Stimulated activated CD4-positive, alpha-beta T cell treated with anti-CD3 and anti-CD28 coated beads, Interleukin-15, amount 100 ng/mL, for 1 hour (primary cell): ENCODE data around the gene TUFM.
"Not testable (repeated sequence)": the region's sequence is repeated elsewhere in the genome, so short reads cannot be mapped to it uniquely, and the experiment has no call there.

ENCODE experiments used
- DNase-seq, 2 donors: peaks; one replicate each; pipeline ENCODE4 v3.0.0-alpha.2; 2020; ENCODE audit warnings: low read depth in 1 of 2, low spot score in 1 of 2

Gene TUFM

GRCh38 chr16:28839004-28839639, 7.0 kb downstream of the TUFM start:
- no peak for DNase-seq

DNA sequence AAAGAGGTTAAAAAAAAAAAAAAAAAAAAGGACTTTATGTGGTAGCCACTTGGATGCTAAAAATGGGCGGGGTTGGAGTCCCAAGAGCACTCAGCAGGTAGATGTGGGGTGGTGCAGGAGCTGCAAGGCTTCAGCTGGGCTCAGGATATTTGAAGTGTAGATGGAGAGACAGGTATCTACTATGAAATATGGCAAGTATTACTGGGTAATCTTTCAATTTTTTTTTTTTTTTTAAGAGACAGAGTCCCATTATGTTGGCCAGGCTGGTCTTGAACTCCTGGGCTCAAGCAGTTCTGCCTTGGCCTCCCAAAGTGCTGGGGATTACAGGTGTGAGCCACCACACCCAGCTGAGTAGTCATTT, 7.6 kb downstream of the TUFM start:
- no peak for DNase-seq

GRCh38 chr16:28837672-28838557, 8.2 kb downstream of the TUFM start:
- DNase-seq: no peak

DNA sequence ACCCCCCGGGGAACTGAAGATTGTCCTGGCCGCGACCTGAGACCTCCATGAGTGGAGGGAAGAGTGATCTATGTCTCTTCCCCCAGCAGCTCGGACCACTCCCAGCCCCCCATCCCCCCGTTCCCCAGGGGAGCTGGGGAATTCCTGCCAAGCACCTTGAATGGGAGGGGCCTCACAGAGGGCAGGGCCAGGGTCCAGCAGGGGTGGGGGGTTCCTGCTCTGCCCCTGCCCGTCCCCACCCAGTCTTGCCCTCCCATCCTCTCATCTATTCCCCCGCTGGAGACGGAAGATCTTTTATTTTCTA, 9.4 kb downstream of the TUFM start:
- no peak for DNase-seq

DNA sequence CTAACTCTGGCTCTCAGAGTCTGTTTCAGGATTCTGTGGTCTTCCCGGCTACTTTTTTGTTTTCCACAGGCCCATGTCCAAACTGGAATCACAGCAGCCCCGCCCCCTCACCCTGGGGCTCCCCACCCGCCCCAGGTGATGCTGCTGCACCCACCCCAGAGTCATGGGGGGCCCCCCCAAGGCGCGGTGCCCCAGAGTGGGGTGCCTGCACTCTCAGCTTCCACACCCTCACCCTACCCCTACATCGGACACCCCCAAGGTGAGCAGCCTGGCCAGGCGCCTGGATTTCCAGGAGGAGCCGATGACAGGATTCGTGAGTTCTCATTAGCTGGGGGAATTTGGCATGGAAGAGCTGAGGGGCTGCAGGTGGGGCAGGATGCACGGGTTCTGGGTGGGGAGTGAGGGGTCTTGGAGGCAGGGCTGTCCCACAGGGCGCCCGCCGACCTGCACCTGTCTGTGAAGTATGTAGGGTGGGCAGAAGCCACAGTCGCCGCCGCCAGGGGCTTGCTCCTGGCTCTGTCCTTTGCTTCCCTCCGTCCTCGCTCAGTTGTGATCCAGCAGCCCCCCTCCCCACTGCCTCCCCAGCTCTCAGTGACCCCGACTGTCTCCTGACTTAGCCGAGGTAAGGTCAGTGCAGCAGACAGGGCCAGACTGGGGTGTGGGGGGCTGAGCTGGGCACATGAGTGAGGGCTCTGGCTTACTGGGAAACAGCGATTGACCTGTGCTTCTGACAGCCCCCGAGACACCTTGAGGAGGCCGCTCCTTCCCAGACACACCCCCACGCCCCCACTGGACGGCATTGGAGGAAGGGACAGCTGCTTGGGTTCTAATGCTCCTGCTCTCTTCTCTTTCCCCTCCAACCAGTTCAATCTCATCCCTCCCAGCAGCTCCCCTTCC, 10.0 kb downstream of the TUFM start:
- no peak for DNase-seq

- no peak for DNase-seq
These were observed 11.0 kb downstream of the TUFM start for GRCh38 chr16:28834873-28835863.

DNA sequence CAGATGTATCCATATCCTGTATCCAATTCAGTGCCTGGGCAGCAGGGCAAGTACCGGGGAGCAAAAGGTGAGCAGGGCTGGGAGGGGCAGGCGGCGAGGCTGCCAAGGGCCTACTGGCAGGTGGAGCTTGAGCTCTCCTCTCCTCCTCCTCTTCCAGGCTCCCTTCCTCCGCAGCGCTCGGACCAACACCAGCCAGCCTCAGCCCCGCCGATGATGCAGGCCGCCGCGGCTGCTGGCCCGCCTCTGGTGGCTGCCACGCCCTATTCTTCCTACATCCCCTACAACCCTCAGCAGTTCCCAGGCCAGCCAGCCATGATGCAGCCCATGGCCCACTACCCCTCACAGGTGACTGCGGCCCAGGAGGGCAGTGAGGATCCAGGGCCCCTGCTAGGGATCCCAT, 11.8 kb downstream of the TUFM start:
- no peak for DNase-seq

DNA sequence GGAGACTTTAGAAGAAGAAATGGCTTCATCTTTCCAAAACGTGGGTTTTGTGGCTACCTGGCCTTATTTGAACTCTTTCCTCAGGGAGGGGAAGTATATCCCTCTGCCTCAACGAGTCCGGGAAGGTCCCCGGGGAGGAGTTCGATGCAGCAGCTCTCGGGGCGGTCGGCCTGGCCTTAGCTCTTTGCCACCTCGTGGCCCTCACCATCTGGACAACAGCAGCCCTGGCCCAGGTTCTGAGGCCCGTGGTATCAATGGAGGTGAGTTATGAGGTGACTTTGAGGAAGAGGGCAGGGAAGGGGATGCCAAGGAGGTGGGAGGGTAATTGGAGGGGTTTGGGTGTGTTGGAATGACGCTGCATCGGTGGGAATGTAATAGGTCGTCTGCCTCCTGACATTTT, 15.6 kb downstream of the TUFM start:
- DNase-seq: no peak

DNA sequence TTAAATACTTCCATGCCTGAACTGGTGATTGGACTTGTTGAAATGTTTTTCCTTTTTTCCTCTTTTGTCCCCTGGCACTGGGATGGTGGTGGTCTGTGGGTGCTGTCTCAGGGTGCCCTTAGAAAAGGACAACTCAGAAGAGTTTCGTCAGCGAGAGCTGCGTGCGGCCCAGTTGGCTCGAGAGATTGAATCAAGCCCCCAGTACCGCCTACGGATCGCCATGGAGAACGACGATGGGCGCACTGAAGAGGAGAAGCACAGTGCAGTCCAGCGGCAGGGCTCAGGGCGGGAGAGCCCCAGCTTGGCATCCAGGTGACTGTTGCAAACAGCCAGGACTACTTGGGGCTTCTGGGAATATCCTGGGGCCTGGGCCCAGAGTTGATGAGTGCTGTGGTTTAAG, 16.4 kb downstream of the TUFM start:
- DNase-seq: no peak

DNA sequence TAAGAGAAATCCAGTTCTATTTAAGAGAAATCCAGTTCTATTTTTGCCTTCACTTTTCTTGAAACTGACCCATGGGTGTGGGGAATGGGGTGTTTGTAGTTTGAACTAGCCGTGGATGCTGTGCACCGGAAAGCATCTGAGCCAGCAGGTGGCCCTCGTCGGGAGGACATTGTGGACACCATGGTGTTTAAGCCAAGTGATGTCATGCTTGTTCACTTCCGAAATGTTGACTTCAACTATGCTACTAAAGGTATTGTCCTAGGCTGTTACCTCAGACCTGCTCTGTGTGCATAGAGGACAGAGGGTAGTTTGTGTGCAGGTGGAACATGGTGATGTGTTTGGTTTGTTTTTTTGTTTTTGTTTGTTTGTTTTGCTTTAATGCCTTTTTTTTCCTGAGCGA, 20.0 kb downstream of the TUFM start:
- no peak for DNase-seq

- DNase-seq: no peak
These were observed 21.5 kb downstream of the TUFM start for GRCh38 chr16:28824717-28824973.

DNA sequence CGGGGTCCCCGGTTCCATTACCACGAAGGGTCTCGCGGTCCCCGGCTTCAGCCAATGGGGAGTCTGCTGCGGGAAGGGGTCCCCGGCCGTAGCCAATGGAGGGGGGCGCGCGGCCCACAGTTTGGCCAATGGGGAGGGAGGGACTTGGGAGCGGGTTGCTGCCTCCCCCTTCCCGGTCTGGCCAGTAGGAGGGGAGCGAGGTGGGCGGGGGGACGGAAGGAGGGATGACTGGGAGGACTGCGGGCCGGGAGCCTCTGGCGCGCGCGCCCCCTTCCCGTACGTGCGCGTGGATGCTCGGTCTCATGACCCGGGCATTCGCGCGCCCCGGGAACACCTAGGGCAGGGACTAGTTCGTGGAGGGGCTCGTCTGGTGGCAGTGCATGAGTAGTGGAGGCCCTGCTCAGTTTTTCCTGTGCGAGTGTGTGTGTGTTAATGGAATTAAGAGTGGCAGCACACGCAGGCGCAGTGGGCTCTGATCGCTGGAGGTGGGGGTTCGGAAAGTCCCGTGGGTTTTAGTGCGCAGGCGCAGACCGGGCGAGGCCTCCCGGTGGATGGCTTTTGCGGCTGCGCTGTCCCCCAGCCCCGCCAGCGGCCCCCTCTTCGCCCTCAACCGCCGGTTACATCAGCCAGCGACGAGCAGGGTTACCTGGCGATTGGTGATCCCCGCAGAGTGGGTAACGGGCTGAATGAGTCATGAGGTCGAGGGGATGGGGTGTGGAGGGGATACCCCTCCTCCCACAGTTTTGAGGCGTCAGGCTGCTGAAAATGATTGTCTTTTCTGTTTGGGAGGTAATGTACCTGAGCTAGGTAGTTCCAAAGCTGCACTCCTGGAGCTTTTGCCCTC, 22.1 kb downstream of the TUFM start:
- peak; percentile 91 to 95 for DNase-seq

- DNase-seq: no peak
These were observed 22.8 kb downstream of the TUFM start for GRCh38 chr16:28823291-28823872.

DNA sequence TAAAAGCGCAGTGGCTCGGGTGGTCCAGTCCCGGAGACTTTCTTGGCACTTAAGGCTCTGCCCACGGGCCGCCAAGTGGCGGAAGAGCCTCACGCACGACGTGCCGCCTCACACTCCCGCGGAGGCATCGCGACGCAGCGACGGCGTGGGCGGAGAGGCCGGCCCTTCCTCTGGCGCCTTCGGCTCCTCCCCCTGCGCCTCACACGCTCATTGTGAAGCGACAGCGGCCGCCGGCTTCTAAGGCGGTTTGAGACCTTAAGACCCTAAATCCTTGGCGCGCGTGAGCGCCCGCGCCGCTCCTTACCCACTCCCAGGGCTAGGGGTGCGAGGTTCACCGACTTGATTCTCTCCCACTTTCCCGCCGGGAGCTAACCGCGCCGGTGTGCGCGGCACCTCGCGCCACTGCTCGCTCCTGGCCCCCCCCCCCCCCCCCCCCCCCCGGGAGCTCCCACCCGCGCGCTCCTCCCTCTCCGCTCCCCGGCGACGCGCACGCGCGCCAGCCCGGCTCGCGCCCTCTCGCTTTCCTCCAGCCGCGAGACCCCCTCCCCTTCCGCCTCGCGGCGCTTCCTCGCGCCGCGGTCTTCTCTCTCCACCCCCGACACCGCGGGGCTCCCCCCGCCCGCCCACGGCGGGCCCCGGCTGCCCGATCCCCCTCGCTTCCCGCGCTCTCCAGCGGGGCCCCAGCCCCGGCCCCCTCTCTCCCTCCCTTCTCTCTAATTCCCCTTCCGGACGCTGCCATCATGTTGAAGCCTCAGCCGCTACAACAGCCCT, 23.4 kb downstream of the TUFM start, which contains the start of gene ATXN2L:
TSS of gene ATXN2L (plus strand) at position 480 of the 771 bp plus-strand sequence. CDS start at position 741, 261 bp downstream.
- peak; percentile 89 to 93 for DNase-seq

DNA sequence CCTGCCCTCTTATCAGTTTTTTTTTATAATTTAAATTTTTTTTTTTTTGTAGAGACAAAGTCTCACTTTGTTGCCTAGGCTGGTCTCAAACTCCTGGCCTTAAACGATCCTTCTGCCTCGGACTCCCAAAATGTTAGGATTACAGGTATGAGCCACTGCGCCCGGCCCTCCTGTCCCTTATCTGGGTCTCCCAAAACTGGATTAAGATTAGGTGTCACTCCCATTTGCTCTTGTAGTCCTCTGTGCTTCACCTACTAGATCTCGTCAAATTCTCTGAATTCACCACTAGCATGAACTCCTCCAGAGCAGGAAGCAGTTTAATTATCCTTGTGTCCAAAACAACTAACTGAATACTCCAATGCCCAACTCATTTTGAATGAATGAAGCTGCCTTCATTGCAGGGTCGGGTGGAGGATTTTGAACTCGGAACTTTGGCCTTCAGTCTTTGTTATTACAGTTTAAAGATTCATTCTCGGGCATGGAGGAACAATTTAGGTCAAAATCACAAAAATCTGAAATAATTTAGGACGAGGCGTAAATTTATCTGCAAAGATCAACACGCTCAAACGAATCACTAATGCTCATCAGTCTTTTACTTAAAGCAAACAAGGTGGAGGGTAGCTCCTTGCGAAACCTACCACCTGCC, 24.2 kb downstream of the TUFM start:
- DNase-seq: no peak

- not testable (repeated sequence) for DNase-seq
These were observed 25.6 kb downstream of the TUFM start for GRCh38 chr16:28820546-28820945.

- DNase-seq: no peak
These were observed 26.1 kb downstream of the TUFM start for GRCh38 chr16:28820016-28820415.

DNA sequence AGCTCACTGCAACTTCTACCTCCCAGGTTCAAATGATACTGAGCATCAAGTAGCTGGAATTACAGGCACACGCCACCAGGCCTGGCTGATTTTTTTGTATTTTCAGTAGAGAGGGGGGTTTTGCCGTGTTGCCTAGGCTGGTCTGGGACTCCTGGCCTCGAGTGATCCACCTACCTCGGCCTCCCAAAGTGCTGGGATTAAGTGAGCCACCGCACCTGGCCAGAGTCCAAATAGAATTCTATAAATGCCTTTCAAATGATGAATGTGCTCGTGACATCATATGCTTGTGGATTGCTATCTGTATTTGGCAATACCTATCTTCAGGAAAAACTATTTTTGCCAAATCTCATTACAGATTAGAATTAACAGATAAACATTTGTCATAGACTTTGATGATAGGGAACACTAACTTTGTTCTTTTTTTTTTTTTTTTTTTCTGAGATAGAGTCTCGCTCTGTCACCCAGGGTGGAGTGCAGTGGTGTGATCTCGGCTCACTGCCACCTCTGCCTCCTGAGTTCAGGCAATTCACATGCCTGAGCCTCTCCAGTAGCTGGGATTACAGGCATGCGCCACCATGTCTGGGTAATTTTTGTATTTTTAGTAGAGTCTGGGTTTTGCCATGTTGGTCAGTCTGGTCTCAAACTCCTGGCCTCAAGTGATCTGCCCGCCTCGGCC, 38.6 kb downstream of the TUFM start:
- DNase-seq: not testable (repeated sequence)
